OCI-LY1 (cell line): Measurements from ENCODE around the gene TBXT.

ENCODE experiments used
- H2AFZ ChIP-seq: fragments of 200-600 bp; sonication (generic), shearing (Covaris generic); 2 replicates; pipeline ENCODE4 v1.6.0; 2014; ENCODE audit warnings: antibody characterized with exemption, mild to moderate bottlenecking, low read length
- H3F3A ChIP-seq: fragments of 200-600 bp; sonication (generic), shearing (Covaris generic); 2 replicates; pipeline ENCODE4 v1.6.0; 2014; ENCODE audit warnings: mild to moderate bottlenecking, antibody characterized with exemption, low read length, moderate library complexity; ENCODE audit not compliant: insufficient read depth
- H3K27ac ChIP-seq: fragments of 200-600 bp; sonication (generic); 2 replicates; pipeline ENCODE4 v1.5.1; 2014; ENCODE audit warnings: low read length, mixed run types, mild to moderate bottlenecking, low read depth; ENCODE audit not compliant: poor library complexity, severe bottlenecking
- H3K27me3 ChIP-seq: fragments of 200-600 bp; sonication (generic); 2 replicates; pipeline ENCODE4 v1.6.0; 2014; ENCODE audit warnings: antibody characterized with exemption, mild to moderate bottlenecking, low read length, moderate library complexity; ENCODE audit not compliant: insufficient read depth
- H3K36me3 ChIP-seq: fragments of 200-600 bp; sonication (generic); 2 replicates; pipeline ENCODE4 v1.6.1; 2014; ENCODE audit warnings: mild to moderate bottlenecking, antibody characterized with exemption, low read length, moderate library complexity, mixed read lengths; ENCODE audit not compliant: insufficient read depth
- H3K4me1 ChIP-seq: fragments of 200-600 bp; sonication (generic); 2 replicates; pipeline ENCODE4 v1.5.1; 2014; ENCODE audit warnings: mild to moderate bottlenecking, low read length, moderate library complexity; ENCODE audit not compliant: insufficient read depth, severe bottlenecking
- H3K4me2 ChIP-seq: fragments of 200-600 bp; sonication (generic), shearing (Covaris generic); 2 replicates; pipeline ENCODE4 v1.6.1; 2014; ENCODE audit warnings: low read length
- H3K4me3 ChIP-seq: fragments of 200-600 bp; sonication (generic); 2 replicates; pipeline ENCODE4 v1.5.1; 2014; ENCODE audit warnings: low read length, low read depth, mild to moderate bottlenecking, mixed read lengths; ENCODE audit not compliant: poor library complexity, severe bottlenecking
- H3K79me2 ChIP-seq: fragments of 200-600 bp; shearing (Covaris generic); 2 replicates; pipeline ENCODE4 v1.6.1; 2016; ENCODE audit warnings: mixed run types, low read length, mixed read lengths; ENCODE audit not compliant: insufficient read depth
- H3K9ac ChIP-seq: fragments of 200-600 bp; sonication (generic), shearing (Covaris generic); 2 replicates; pipeline ENCODE4 v1.6.1; 2014; ENCODE audit warnings: mild to moderate bottlenecking, low read length, mixed read lengths
- H3K9me2 ChIP-seq: fragments of 200-600 bp; sonication (generic), shearing (Covaris generic); 2 replicates; pipeline ENCODE4 v1.6.1; 2014; ENCODE audit warnings: low read depth, mild to moderate bottlenecking, low read length, mixed read lengths
- H3K9me3 ChIP-seq: fragments of 200-600 bp; shearing (Covaris generic); 2 replicates; pipeline ENCODE4 v1.6.1; 2014; ENCODE audit warnings: low read length, mixed read lengths
- H4K20me1 ChIP-seq: fragments of 200-600 bp; sonication (generic), shearing (Covaris generic); 2 replicates; pipeline ENCODE4 v1.6.0; 2016; ENCODE audit warnings: mild to moderate bottlenecking, low read length; ENCODE audit not compliant: insufficient read depth
- EZH2 ChIP-seq: fragments of 200-600 bp; sonication (generic), shearing (Covaris generic); IDR thresholded peaks from 2 replicates; pipeline ENCODE4 v1.8.0; 2017; ENCODE audit warnings: borderline replicate concordance, mixed run types, mild to moderate bottlenecking, antibody characterized with exemption, low read length, moderate library complexity, mixed read lengths
- TF ChIP-seq, protein P1 (sequence below): fragments of 200-600 bp; sonication (generic), shearing (Covaris generic); IDR thresholded peaks from 2 replicates; pipeline ENCODE4 v1.5.1; 2017; ENCODE audit warnings: mild to moderate bottlenecking, antibody characterized with exemption, low read length, moderate library complexity, mixed read lengths

TBXT gene

GRCh38 chr6:166166314-166167257 lies 1.1 kb downstream of the TBXT start:
- Histone ChIP-seq H3K79me2 (no peaks in the 10 kb centered on the region), H3K27me3 (no peaks in the 10 kb centered on the region; the same call in 1 of the 2 replicates), H3K4me3 (no peak overlapping the region), H4K20me1 (no peaks in the 10 kb centered on the region), H2AFZ (no peak overlapping the region), H3F3A (no peaks in the 10 kb centered on the region), H3K27ac (no peak overlapping the region), H3K4me2 (no peak overlapping the region), H3K9me2 (no peaks in the 10 kb centered on the region), H3K9ac (no peak overlapping the region), H3K4me1 (no peaks in the 10 kb centered on the region), H3K36me3 (no peaks in the 10 kb centered on the region), H3K9me3 (no peaks in the 10 kb centered on the region)
- TF ChIP-seq EZH2, result no peak
- TF ChIP-seq, protein P1, sequence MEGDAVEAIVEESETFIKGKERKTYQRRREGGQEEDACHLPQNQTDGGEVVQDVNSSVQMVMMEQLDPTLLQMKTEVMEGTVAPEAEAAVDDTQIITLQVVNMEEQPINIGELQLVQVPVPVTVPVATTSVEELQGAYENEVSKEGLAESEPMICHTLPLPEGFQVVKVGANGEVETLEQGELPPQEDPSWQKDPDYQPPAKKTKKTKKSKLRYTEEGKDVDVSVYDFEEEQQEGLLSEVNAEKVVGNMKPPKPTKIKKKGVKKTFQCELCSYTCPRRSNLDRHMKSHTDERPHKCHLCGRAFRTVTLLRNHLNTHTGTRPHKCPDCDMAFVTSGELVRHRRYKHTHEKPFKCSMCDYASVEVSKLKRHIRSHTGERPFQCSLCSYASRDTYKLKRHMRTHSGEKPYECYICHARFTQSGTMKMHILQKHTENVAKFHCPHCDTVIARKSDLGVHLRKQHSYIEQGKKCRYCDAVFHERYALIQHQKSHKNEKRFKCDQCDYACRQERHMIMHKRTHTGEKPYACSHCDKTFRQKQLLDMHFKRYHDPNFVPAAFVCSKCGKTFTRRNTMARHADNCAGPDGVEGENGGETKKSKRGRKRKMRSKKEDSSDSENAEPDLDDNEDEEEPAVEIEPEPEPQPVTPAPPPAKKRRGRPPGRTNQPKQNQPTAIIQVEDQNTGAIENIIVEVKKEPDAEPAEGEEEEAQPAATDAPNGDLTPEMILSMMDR, result no peak

DNA sequence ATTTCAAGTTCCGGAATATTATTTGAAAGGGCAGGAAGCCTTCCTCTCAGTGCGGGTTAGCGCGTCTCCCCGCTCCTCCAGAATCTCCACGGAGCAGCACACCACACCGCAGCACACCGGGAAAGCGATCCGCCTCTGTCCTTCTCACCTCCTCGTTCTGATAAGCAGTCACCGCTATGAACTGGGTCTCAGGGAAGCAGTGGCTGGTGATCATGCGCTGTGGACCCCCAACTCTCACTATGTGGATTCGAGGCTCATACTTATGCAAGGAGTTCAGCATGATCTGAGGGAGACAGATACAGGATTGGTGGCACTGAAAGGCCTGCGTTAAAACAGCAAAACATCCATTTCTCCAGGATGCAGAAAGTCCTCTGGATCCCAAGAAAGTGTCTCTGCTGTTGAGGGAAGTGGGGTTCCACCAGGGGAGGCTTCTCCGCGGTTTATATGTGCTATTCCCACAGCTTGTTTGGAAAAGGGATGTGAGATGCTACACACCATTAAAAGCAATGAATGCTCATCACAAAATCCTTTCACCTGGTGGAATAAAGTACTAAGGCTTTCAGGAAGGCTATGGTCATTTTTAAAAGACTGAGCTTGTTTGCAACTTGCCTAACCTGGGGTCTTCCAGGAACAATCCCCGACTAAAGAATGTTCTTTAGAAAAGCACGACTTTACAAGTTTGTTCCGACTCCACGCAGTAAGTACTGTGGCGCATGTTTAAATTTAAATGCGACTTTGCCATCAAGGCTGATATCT lies 1.9 kb downstream of the TBXT start:
- Histone ChIP-seq H3K79me2 (no peaks in the 10 kb centered on the region), H3K27ac (no peak overlapping the region), H3K4me3 (no peak overlapping the region), H2AFZ (no peak overlapping the region), H3F3A (no peaks in the 10 kb centered on the region), H3K9ac (no peak overlapping the region), H4K20me1 (no peaks in the 10 kb centered on the region), H3K9me2 (no peaks in the 10 kb centered on the region), H3K4me2 (no peak overlapping the region), H3K9me3 (no peaks in the 10 kb centered on the region), H3K4me1 (no peaks in the 10 kb centered on the region), H3K36me3 (no peaks in the 10 kb centered on the region), H3K27me3 (no peaks in the 10 kb centered on the region; the same call in 1 of the 2 replicates)
- no peak for TF ChIP-seq EZH2
- TF ChIP-seq, protein P1, result no peak

GRCh38 chr6:166162599-166163342 lies 4.9 kb downstream of the TBXT start:
- no peak overlapping the region for H3K4me2 ChIP-seq
- TF ChIP-seq, protein P1, result no peak
- no peak for TF ChIP-seq EZH2
- H3K79me2 ChIP-seq, result no peaks in the 10 kb centered on the region
- H3K27me3 ChIP-seq, result no peaks in the 10 kb centered on the region
- no peak overlapping the region for H3K27ac ChIP-seq
- no peaks in the 10 kb centered on the region for H3K36me3 ChIP-seq
- H3K4me3 ChIP-seq, result no peak overlapping the region
- H4K20me1 ChIP-seq, result no peaks in the 10 kb centered on the region
- no peak overlapping the region for H3K9ac ChIP-seq
- H3K9me2 ChIP-seq, result no peaks in the 10 kb centered on the region
- H3K9me3 ChIP-seq, result no peaks in the 10 kb centered on the region
- no peaks in the 10 kb centered on the region for H3F3A ChIP-seq
- no peak overlapping the region for H2AFZ ChIP-seq
- no peaks in the 10 kb centered on the region for H3K4me1 ChIP-seq
